H9 (cell line): ENCODE results near the gene HEATR3. TPM values are rescaled to one million over a fixed set of nuclear protein-coding genes. Genes with fewer than 3 reads are reported as not detected.
A peak's percentile ranks its signal among the peaks of the same experiment; 100 is the strongest.

ENCODE experiments used
- DNase-seq: peaks from one replicate; pipeline ENCODE4 v3.0.0-alpha.2; 2017
- H2AFZ ChIP-seq: one replicate; pipeline ENCODE4 v1.6.1; 2013; ENCODE audit warnings: mild to moderate bottlenecking, low read length, control low read depth, moderate library complexity
- H2AK5ac ChIP-seq: 2 replicates; pipeline ENCODE4 v1.6.1; 2013; ENCODE audit warnings: low read length, control low read depth, mixed read lengths; ENCODE audit not compliant: insufficient read length
- H2BK120ac ChIP-seq: one replicate; pipeline ENCODE4 v1.6.1; 2013; ENCODE audit warnings: low read depth, mild to moderate bottlenecking, low read length, control low read depth, inconsistent platforms; ENCODE audit not compliant: poor library complexity, severe bottlenecking
- H2BK12ac ChIP-seq: 2 replicates; pipeline ENCODE4 v1.6.1; 2013; ENCODE audit warnings: low read length, control low read depth, mixed read lengths, low read depth; ENCODE audit not compliant: insufficient read length
- H2BK15ac ChIP-seq: 2 replicates; pipeline ENCODE4 v1.6.1; 2013; ENCODE audit warnings: low read depth, low read length, control low read depth
- H2BK20ac ChIP-seq: one replicate; pipeline ENCODE4 v1.6.1; 2013; ENCODE audit warnings: low read depth, mild to moderate bottlenecking, low read length, control low read depth, inconsistent platforms; ENCODE audit not compliant: poor library complexity, severe bottlenecking
- H2BK5ac ChIP-seq: 2 replicates; pipeline ENCODE4 v1.6.1; 2013; ENCODE audit warnings: low read length, control low read depth, mixed read lengths; ENCODE audit not compliant: insufficient read length
- H3K14ac ChIP-seq: 2 replicates; pipeline ENCODE4 v1.6.1; 2013; ENCODE audit warnings: low read length, control low read depth; ENCODE audit not compliant: insufficient read depth
- H3K18ac ChIP-seq: 2 replicates; pipeline ENCODE4 v1.6.1; 2013; ENCODE audit warnings: low read depth, mild to moderate bottlenecking, mixed read lengths, low read length, control low read depth; ENCODE audit not compliant: insufficient read length
- H3K23ac ChIP-seq: 2 replicates; pipeline ENCODE4 v1.6.1; 2013; ENCODE audit warnings: low read length, control low read depth, mixed read lengths, low read depth; ENCODE audit not compliant: insufficient read length
- H3K23me2 ChIP-seq: 2 replicates; pipeline ENCODE4 v1.6.1; 2013; ENCODE audit warnings: low read depth, mild to moderate bottlenecking, mixed read lengths, low read length, control low read depth; ENCODE audit not compliant: insufficient read length, poor library complexity, severe bottlenecking
- H3K27ac ChIP-seq: 2 replicates; pipeline ENCODE4 v1.5.1; 2013; ENCODE audit warnings: low read length, control low read depth, mixed read lengths, low read depth; ENCODE audit not compliant: insufficient read length
- H3K27me3 ChIP-seq: 2 replicates; pipeline ENCODE4 v1.6.1; 2013; ENCODE audit warnings: low read length, control low read depth, inconsistent platforms; ENCODE audit not compliant: insufficient read depth
- H3K4ac ChIP-seq: 2 replicates; pipeline ENCODE4 v1.6.1; 2013; ENCODE audit warnings: low read depth, mild to moderate bottlenecking, control low read depth, inconsistent platforms, low read length, moderate library complexity
- H3K4me1 ChIP-seq: 2 replicates; pipeline ENCODE4 v1.6.1; 2013; ENCODE audit warnings: low read length, control low read depth, inconsistent platforms; ENCODE audit not compliant: insufficient read depth
- H3K4me2 ChIP-seq: 2 replicates; pipeline ENCODE4 v1.6.1; 2013; ENCODE audit warnings: low read length, control low read depth, mixed read lengths; ENCODE audit not compliant: insufficient read length, insufficient read depth
- H3K56ac ChIP-seq: 2 replicates; pipeline ENCODE4 v1.6.1; 2013; ENCODE audit warnings: low read depth, mild to moderate bottlenecking, mixed read lengths, low read length, control low read depth; ENCODE audit not compliant: insufficient read length
- H3K79me1 ChIP-seq: 2 replicates; pipeline ENCODE4 v1.6.1; 2013; ENCODE audit warnings: low read depth, mild to moderate bottlenecking, moderate library complexity, low read length, control low read depth, inconsistent platforms; ENCODE audit not compliant: insufficient read depth, poor library complexity, severe bottlenecking
- H3K79me2 ChIP-seq: 2 replicates; pipeline ENCODE4 v1.6.1; 2013; ENCODE audit warnings: low read length, control low read depth, inconsistent platforms; ENCODE audit not compliant: insufficient read depth
- H3K9ac ChIP-seq: 2 replicates; pipeline ENCODE4 v1.6.1; 2013; ENCODE audit warnings: low read length, control low read depth, mixed read lengths; ENCODE audit not compliant: insufficient read length; ENCODE audit errors: extremely low read depth
- H3K9me3 ChIP-seq: one replicate; pipeline ENCODE4 v1.6.1; 2013; ENCODE audit warnings: low read depth, low read length, inconsistent platforms; ENCODE audit not compliant: control insufficient read depth
- H3T11ph ChIP-seq: one replicate; pipeline ENCODE4 v1.6.1; 2013; ENCODE audit warnings: mild to moderate bottlenecking, low read length, control low read depth, inconsistent platforms
- H4K20me1 ChIP-seq: one replicate; pipeline ENCODE4 v1.6.1; 2013; ENCODE audit not compliant: control insufficient read depth, insufficient read length, insufficient read depth
- H4K5ac ChIP-seq: 2 replicates; pipeline ENCODE4 v1.6.1; 2013; ENCODE audit warnings: low read depth, mild to moderate bottlenecking, mixed read lengths, low read length, control low read depth; ENCODE audit not compliant: insufficient read length
- H4K8ac ChIP-seq: replicated peaks from 2 replicates; pipeline ENCODE4 v1.6.1; 2013; ENCODE audit warnings: low read length, control low read depth, mixed read lengths, low read depth; ENCODE audit not compliant: insufficient read length
- H4K91ac ChIP-seq: 2 replicates; pipeline ENCODE4 v1.6.1; 2013; ENCODE audit warnings: low read depth, mild to moderate bottlenecking, moderate library complexity, mixed read lengths, low read length, control low read depth; ENCODE audit not compliant: insufficient read length
- H3K27ac Mint-ChIP-seq, 3 experiments: 2 replicates in 2 of 3; 3 replicates in 1 of 3; pipeline ENCODE4 v1.8.0; 2020 to 2021; ENCODE audit warnings: mixed read lengths in 3 of 3, mild to moderate bottlenecking in 1 of 3, moderate library complexity in 1 of 3
- H3K27me3 Mint-ChIP-seq: 2 replicates; pipeline ENCODE4 v1.8.0; 2021; ENCODE audit warnings: low read depth, mild to moderate bottlenecking, moderate library complexity, mixed read lengths
- H3K36me3 Mint-ChIP-seq, 3 experiments: 2 replicates in 2 of 3; 3 replicates in 1 of 3; pipeline ENCODE4 v1.8.0; 2020 to 2021; ENCODE audit warnings: low read depth in 3 of 3, mixed read lengths in 3 of 3; ENCODE audit not compliant: insufficient read depth in 1 of 3
- H3K4me1 Mint-ChIP-seq, 2 experiments: 2 replicates each; pipeline ENCODE4 v1.8.0; 2020; ENCODE audit warnings: mixed read lengths in 2 of 2
- H3K4me3 Mint-ChIP-seq, 2 experiments: 2 replicates in 1 of 2; 3 replicates in 1 of 2; pipeline ENCODE4 v1.8.0; 2020 to 2021; ENCODE audit warnings: mild to moderate bottlenecking in 2 of 2, mixed read lengths in 2 of 2, moderate library complexity in 1 of 2
- H3K9me3 Mint-ChIP-seq, 2 experiments: 2 replicates in 1 of 2; 3 replicates in 1 of 2; pipeline ENCODE4 v1.8.0; 2020; ENCODE audit warnings: mild to moderate bottlenecking in 2 of 2, mixed read lengths in 2 of 2, moderate library complexity in 1 of 2
- WGBS: extraction: QIAGEN DNeasy Blood & Tissue Kit; methylation state at CpG from one replicate; pipeline ENCODE4 v1.1.7; 2013; ENCODE audit warnings: missing lambda C conversion rate, low lambda C conversion rate, mixed read lengths; ENCODE audit not compliant: insufficient read length; ENCODE audit errors: extremely low coverage; 5-methylcytosine and 5-hydroxymethylcytosine counted together
- total RNA-seq: library from RNA; stranded (reverse); gene quantifications from 2 replicates; pipeline ENCODE4 v1.2.1, GENCODE V29; 2021
- TF ChIP-seq, protein P1 (sequence below): fragments of 200-600 bp; sonication (generic); conservative IDR thresholded peaks from 3 replicates; pipeline ENCODE4 v1.8.0; 2021; ENCODE audit warnings: antibody characterized with exemption, mild to moderate bottlenecking

The HEATR3 gene
- total RNA-seq, 1 experiment from 2014 or later, result 26.5 TPM

DNA sequence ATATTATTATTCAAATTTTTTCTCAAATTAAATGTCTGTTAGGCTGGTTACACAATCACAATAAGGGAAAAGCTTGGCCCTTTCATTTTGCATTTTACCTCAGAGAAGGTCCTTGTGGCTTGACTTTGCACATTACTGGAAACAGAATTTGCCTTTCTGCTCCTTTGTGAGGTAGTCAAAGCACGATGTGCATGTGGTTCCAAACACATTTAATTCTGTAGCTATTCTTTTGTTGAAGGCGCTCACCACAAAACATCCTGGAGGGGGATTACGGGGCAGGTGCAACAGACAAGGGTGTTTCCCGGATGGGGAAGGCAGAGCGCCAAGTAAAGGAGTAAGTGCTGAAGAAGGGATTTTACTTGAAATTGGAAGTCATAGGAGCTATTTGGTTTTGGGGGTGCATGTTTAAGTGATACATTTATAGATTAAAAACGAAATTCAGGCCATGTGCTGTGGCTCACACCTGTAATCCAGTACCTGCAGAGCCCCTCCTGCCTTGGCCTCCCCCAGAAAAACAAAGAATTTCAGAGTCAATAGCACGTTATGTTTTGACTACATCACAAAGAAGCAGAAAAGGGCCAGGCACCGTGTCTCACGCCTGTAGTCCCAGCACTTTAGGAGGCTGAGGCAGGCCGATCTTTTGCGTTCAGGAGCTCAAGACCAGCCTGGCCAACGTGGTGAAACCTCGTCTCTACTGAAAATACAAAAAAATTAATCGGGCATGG lies 56.1 kb downstream of the HEATR3 start:
- Histone ChIP-seq H3K18ac (no peak overlapping the region), H4K5ac (no peak overlapping the region), H2BK20ac (no peak overlapping the region), H3K9me3 (no peaks in the 10 kb centered on the region), H2AFZ (peak overlapping the region; percentile 50), H3K27ac (no peak overlapping the region), H3K23ac (no peak overlapping the region), H3K4me2 (no peak overlapping the region), H2AK5ac (no peak overlapping the region), H3K4ac (no peak overlapping the region), H4K91ac (no peak overlapping the region), H3K56ac (no peak overlapping the region), H2BK15ac (no peak overlapping the region), H3K4me1 (no peaks in the 10 kb centered on the region), H3K14ac (no peak overlapping the region), H2BK120ac (no peak overlapping the region), H4K20me1 (no peaks in the 10 kb centered on the region), H2BK12ac (no peak overlapping the region), H3K9ac (no peak overlapping the region), H3T11ph (no peak overlapping the region), H2BK5ac (no peak overlapping the region), H3K79me1 (no peaks in the 10 kb centered on the region), H4K8ac (no peak overlapping the region), H3K79me2 (no peaks in the 10 kb centered on the region), H3K27me3 (no peaks in the 10 kb centered on the region), H3K23me2 (no peaks in the 10 kb centered on the region)
- no peak for DNase-seq
- TF ChIP-seq, protein P1, sequence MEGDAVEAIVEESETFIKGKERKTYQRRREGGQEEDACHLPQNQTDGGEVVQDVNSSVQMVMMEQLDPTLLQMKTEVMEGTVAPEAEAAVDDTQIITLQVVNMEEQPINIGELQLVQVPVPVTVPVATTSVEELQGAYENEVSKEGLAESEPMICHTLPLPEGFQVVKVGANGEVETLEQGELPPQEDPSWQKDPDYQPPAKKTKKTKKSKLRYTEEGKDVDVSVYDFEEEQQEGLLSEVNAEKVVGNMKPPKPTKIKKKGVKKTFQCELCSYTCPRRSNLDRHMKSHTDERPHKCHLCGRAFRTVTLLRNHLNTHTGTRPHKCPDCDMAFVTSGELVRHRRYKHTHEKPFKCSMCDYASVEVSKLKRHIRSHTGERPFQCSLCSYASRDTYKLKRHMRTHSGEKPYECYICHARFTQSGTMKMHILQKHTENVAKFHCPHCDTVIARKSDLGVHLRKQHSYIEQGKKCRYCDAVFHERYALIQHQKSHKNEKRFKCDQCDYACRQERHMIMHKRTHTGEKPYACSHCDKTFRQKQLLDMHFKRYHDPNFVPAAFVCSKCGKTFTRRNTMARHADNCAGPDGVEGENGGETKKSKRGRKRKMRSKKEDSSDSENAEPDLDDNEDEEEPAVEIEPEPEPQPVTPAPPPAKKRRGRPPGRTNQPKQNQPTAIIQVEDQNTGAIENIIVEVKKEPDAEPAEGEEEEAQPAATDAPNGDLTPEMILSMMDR, result no peak
- H3K27me3 Mint-ChIP-seq, result no peaks in the 10 kb centered on the region; the same call in 1 of the 2 replicates
- peak overlapping the region in 1 of 3 experiments; percentile 34; a peak in 1 of 7 replicates for H3K27ac Mint-ChIP-seq
- no peak overlapping the region for H3K4me3 Mint-ChIP-seq
- H3K4me1 Mint-ChIP-seq, result peaks cover 14% of the 10 kb centered on the region in 2 experiments
- H3K9me3 Mint-ChIP-seq, result no peaks in the 10 kb centered on the region
- no CpG with 5 or more reads among the region's 14 CpGs for whole genome bisulfite sequencing
- H3K36me3 Mint-ChIP-seq, result no peaks in the 10 kb centered on the region
